Measurements from ENCODE around the gene EDEM3.

DNA sequence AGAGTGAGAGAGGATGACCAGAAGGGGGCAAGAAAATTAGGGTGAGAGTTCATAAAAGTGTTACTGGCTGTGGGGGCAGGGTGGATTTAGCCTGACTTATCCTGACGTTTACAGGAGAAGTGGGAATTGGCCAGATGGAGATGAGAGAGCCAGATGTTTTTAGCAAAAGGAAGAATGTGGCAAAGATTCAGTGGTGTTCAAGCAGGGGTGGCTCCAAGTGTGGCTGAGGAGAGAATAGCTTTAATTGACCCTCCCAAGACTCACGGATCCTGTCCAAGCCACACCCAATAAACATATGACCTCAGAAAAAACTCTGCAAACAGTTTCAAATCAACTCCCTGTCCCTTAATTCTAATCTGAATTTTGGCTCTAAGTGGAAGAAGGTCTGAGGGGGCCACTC, 35.2 kb upstream of the EDEM3 start:
- TF ChIP-seq, protein P1, sequence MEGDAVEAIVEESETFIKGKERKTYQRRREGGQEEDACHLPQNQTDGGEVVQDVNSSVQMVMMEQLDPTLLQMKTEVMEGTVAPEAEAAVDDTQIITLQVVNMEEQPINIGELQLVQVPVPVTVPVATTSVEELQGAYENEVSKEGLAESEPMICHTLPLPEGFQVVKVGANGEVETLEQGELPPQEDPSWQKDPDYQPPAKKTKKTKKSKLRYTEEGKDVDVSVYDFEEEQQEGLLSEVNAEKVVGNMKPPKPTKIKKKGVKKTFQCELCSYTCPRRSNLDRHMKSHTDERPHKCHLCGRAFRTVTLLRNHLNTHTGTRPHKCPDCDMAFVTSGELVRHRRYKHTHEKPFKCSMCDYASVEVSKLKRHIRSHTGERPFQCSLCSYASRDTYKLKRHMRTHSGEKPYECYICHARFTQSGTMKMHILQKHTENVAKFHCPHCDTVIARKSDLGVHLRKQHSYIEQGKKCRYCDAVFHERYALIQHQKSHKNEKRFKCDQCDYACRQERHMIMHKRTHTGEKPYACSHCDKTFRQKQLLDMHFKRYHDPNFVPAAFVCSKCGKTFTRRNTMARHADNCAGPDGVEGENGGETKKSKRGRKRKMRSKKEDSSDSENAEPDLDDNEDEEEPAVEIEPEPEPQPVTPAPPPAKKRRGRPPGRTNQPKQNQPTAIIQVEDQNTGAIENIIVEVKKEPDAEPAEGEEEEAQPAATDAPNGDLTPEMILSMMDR (IDR thresholded peaks at IDR 0.05) = no peak
- no peak for TF ChIP-seq ZFX (IDR thresholded peaks at IDR 0.05; ENCODE audit: borderline replicate concordance)
